GM18867 (cell line): Measurements from ENCODE around the gene CCDC66.
A peak's percentile ranks its signal among the peaks of the same experiment; 100 is the strongest.
"Not testable (repeated sequence)": the region's sequence is repeated elsewhere in the genome, so short reads cannot be mapped to it uniquely, and the experiment has no call there.

ENCODE experiments used
- ATAC-seq: cut with Tn5 transposase; IDR thresholded peaks from one replicate; pipeline ENCODE4 v1.9.1; 2021; ENCODE audit warnings: mild to moderate bottlenecking, moderate library complexity; ENCODE audit not compliant: unreplicated experiment

The CCDC66 gene

DNA sequence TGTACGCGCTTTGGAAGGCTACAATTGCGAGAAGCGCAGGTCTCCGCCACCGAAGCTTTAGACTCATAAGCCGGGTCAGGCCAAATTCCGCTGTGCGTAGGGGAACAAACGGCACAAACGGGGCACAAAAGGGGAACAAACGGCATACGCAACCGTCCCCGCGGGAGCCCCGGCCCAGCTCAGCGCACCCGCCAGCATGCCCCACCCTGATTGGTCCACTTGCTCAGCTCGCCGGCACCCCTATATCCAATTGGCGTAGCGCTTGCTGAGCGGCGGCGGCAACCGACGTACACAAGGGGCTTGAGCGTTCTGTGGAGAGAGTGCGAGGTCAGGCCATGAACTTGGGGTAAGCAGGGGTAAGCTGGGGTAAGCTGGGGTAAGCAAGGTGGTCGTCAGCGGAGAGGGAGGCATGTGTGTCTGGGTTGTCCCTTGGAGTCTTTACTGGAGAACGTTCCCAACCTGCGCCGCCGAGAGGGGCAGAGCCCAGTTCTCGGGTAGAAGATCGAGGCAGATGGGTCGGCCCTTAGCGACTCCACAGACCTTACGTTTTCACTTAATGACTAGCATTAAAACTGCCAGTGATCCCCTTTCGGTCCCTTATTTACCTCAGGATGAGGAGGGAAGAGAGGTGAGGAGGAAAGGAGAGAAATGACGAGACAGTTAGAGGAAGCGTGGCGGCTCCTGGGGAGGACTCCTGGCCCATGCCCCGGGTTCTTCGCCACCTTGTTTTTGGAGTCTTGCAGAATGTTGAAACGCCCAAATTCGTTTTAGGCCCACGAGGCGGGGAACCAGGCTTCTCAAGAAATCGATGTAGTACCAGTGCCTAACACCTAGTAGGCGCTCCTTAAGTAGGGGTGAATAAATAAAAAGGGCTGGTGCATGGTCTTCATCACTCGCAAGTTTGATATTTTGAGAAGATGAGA, at the start of gene CCDC66:
Gene CCDC66, plus strand, starts transcription at position 268 of the 923 bp plus-strand sequence. Its CDS starts 68 bp downstream, at position 336.
- ATAC-seq: peak; percentile 99

DNA sequence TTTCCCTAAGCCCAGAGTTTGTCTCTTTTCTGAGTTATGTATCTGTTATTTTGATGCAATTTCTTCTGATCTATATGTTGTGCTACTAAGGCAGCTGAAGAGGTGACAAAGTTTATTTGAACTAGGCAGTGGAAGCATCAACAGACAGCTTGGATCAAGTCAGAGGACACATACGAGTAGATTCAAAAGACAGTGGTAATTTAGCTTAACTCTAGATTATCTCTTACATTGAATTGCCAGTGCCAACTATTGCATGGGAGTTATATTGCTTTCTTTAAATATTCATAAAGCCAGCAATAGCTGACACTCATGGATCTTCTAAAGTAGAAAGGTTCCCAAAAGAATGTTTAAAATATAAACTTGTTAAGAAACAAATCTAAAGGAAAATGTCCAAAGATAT, 37.3 kb upstream of the CCDC66 start:
- ATAC-seq: no peak

DNA sequence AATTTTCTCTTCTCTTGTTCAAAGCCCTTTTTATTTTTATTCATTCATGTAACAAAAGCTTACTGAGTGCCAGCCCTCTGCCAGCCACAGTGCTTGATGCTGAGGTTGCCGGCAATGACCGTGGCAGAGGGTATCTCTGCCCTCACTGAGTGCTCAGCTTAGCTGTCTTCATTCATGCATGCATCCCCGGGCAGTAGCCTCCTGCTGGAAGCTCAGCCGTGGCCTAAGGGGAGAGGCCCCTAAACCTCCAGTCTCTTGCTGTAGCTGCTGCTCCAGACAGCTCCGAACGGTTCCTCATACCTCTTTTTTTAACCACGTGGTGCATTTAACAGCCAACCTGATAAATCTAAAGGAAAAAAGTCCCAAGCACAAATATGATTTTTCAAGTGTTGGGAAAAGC, 34.6 kb upstream of the CCDC66 start:
- ATAC-seq: no peak

DNA sequence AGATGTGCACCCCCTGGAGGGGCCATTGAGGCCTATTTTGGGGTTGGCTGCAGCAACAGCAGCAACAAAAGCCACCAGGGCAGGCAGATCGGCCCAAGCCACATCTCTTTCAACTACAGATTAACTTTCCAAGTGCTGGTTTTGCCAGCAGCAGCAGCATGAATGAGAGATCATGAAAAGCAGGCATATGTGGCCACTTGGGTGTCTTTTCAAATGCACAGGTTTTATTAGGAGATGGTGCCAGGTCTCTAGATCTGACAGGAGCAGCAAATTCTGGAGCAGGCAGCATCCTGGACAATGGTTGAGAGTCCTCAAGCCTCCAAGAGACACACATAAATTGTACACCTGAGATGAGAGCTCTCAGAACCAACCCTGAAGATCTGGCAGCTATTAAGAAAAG, 31.7 kb upstream of the CCDC66 start:
- ATAC-seq: no peak

DNA sequence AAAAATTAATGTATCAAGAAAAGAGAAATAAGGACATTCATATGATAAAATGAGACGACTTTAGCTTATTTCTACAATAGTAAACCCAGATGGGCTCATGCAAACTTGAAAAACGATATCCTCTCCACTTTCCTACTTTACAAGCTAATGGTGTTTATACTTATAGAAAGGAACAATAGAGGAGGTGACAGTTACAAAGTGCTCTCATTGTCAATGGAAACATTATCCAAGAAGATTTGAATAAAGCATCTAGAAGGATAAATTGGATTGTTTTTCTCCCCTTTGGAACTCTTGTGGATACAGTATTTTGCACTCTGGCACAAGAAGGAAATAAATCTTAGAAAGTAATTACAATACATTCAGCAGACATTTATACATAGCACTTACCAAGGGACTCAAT, 20.2 kb upstream of the CCDC66 start:
- no peak for ATAC-seq

DNA sequence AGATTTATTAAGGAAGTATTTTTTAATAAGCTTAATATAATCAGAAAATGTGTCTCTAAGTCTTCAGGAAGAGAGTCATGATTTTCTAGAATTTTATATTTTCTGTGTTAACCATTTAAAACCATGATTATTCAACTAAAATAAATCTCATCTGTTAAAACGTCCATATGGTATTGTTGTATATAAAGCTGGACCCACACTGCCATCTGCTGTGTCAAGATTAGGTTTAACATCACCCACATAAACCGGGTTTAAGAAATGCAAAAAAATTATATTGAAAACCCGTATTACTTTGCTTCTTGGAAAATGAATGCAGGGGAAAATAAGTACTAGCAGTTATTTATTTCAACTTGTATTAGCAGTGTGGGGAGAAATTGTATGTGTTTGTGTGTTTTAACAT, 9.5 kb upstream of the CCDC66 start:
- ATAC-seq: no peak

DNA sequence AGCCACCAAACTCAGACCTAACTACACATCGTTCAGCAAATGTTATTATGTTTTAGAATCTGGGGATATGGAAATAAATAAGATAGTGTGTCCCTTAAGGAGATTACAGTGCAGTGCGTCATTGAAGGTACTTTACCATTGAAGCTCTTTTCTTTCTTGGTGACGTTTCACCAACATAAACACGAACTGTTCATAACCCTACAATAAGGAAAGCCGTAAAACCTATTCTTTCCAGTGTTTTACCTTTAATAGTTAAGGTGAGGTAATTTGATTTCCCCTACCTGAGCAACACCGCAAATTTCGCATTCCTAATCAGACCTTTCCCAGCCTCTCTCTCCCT, 826 bp downstream of the CCDC66 start:
- ATAC-seq: peak; percentile 18

DNA sequence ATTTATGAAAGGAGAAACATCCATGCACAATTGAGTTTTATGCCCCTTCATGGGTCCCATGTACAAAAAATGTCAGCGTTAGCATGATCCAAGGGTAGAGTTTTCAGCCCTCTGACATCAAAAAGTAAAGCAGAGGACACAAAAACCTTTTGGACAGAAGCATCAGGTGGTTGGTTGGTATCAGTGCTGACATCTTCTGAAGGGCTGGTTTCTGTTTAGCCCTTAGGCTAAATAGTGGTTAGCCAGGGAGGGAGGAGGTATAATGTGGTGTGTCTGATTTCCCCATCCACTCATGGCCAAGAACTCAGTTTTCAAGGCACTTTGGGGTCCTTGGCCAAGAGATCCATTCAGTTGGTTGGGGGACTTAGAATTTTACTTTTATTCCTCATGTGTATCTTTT, 16.5 kb downstream of the CCDC66 start:
- ATAC-seq: no peak

DNA sequence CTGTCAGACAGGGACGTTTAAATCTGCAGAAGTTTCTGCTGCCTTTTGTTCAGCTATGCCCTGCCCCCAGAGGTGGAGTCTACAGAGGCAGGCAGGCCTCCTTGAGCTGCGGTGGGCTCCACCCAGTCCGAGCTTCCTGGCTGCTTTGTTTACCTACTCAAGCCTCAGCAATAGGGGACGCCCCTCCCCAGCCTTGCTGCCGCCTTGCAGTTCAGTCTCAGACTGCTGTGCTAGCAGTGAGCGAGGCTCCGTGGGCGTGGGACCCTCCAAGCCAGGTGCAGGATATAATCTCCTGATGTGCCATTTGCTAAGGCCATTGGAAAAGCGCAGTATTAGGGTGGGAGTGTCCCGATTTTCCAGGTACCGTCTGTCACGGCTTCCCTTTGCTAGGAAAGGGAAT, 25.0 kb downstream of the CCDC66 start:
- not testable (repeated sequence) for ATAC-seq

DNA sequence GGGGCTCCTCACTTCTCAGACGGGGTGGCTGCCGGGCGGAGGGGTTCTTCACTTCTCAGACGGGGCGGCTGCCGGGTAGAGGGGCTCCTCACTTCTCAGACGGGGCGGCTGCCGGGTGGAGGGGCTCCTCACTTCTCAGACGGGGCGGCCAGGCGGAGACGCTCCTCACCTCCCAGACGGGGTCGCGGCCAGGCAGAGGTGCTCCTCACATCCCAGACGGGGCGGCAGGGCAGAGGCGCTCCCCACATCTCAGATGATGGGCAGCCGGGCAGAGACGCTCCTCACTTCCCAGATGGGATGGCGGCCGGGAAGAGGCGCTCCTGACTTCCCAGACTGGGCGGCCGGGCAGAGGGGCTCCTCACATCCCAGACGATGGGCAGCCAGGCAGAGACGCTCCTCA, 27.3 kb downstream of the CCDC66 start:
- not testable (repeated sequence) for ATAC-seq

DNA sequence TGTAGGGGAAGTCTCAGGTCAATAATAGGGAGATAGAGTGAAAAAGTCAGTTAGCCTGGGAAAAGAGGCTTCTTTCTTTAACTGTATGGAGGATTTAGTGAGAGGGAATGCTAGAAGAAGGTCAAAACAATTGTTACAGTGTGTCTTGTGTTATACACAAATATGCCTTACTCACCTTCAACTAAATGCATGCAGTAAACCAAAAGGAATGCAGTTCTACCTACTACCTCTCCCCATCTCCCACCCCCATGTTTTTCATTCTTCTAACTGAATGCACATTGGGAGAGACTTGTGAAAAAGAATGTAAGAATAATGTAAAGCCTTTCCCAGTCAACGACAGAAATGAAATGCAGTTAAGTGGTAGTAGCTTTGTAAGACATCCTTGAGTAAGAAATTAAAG, 33.8 kb downstream of the CCDC66 start:
- no peak for ATAC-seq

DNA sequence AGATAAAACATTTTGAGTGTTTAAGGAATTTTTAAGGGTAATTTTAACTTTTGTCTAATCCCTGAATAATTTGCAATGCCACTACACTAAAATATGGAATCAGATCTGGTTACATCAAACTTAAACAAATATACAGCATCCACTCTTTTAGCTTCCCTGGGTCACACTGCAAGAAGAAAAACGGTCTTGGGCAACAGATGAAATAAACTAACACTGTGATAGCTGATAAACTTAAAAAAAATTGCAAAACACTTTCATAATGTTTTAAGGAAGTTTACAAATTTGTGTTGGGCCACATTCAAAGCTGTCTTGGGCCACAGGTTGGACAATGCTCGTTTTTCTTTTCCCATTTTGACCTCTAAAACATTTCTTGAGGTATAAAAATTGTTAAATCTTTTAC, 34.3 kb downstream of the CCDC66 start:
- no peak for ATAC-seq

DNA sequence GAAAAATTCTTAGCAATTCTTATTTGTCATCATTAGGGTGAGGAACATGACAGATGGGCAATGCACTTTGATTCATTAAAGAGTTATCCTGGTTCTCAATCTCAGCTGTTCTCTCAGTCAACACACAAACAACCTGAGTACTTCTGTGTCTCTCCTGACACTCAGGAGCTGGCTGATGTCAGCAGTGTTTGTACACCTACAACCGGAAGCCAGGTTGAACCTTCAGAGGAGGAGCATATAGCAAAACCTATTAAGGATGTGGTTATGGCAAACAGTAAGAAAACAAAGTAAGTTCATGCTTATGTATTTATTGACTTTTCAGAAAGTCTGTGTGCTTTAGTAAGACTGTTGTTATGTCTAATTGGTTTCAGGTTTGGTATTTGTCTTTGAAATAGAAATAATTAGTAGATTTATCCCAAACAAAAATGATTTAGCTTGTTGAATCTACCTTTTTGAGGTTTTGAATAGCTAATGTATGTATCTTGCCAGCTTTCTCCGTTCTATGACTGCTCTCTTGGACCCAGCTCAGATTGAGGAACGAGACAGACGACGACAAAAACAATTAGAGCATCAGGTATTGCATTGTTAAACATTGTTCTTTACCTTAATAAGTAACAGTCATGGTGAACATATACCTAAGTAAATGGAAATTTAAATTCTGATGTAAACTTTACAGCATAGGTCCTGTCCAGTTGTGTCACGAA, 36.6 kb downstream of the CCDC66 start:
- no peak for ATAC-seq

DNA sequence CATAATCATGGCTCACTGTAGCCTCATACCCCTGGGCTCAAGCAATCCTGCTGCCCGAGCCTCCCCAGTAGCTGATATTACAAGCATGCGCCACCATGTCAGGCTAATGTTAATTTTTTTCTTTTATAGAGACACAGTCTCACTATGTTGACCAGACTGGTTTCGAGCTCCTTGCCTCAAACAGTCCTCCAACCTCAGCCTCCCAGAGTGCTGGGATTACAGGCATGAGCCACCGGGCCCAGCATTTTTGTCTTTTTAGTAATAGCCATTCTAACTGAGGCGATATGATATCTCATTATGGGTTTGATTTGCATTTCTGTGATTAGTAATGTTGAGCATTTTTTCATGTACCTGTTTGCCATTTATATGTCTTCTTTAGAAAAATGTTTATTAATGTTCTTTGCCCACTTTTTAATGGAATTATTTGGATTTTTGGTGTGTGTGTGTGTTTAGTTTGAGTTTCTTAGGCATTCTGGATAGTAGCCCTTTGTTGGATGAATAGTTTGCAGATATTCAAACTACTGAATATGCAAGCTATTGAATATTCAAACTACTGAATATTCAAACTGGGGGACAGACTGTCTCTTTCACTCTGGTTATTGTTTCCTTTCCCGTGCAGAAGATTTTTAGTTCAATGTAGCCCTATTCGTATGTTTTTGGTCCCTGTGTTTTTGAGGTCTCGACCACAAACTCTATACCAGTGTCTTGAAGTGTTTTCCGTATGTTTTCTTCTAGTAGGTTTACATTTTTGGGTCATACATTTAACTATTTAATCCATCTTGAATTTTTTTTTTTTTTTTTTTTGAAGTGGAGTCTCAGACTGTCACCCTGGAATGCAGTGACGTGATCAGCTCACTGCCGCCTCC, 39.2 kb downstream of the CCDC66 start:
- ATAC-seq: no peak

DNA sequence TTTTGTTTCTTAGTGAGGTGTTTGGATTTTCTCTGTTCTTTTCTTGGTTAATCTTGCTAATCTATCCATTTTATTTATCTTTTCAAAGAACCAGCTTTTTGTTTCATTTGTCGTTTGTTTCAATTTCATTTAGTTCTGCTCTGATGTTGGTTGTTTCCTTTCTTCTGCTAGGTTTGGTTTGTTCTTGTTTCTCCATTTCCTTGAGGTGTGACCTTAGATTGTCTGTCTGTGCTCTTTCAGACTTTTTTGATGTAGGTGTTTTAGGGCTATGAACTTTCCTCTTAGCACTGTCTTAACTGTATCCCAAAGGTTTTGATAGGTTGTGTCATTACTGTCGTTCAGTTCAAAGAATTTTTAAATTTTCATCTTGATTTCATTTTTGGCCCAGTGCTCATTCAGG, 51.5 kb downstream of the CCDC66 start:
- not testable (repeated sequence) for ATAC-seq

DNA sequence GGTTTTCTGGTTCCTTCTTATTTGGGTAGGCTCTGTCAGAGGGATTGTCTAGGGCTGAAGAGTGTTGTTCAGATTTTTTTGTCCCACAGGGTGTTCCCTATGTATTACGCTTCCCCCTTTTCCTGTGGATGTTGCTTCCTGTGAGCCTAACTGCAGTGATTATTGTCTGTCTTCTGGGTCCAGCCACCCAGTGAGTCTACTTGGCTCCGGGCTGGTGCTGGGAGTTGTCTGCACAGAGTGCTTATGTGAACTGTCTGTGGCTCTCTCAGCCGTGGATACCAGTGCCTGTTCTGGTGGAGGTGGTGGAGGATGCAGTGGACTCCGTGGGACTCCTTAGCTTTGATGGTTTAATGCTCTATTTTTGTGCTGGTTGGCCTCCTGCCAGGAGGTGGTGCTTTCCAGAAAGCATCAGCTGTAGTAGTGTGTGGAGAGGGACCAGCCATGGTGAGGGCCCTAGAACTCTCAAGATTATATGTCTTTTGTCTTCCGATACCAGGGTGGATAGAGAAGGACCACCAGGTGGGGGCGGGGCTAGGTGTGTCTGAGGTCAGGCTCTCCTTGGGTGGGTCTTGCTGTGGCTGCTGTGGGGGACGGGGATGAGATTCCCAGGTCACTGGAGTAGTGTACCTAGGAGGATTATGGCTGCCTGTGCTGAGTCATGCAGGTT, 53.8 kb downstream of the CCDC66 start:
- no peak for ATAC-seq

DNA sequence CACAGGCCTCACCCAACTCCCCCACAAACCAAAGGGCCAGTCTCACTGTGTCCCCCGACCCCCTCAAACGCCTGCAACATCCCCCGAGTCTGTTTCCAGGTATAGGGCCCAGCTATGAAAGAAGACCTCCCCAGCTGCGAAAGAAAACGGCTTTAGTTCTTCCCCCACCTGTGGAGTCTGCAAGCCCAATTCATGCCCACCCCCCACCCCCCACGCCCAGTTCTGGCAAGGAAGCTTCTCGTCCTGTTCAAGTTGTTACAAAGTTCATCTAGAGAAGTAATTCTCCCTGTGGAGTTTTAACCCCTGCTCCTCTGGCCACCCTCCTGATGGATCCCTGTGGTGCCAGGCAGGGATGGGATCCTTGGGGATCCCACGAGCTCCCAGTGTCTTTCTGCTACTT, 54.4 kb downstream of the CCDC66 start:
- ATAC-seq: no peak

DNA sequence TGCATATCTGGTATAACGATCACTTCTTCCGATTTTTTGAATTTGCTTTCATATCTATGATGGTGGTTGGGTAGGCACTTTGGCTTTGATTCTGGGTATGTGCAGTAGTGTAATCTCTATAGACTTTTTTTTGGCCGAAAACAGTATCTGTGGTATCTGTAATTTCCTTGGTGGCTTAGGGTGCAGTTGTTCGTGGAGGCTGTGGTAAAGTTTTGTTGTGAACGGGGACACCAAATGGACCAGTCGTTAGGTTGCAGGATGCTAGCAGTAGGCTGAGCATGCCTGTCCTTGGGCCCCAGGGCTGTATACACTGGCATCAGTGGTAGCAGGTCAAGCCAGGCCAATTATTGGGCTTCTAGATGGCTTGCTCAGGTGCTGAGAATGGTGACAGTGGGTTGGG, 55.2 kb downstream of the CCDC66 start:
- ATAC-seq: no peak

DNA sequence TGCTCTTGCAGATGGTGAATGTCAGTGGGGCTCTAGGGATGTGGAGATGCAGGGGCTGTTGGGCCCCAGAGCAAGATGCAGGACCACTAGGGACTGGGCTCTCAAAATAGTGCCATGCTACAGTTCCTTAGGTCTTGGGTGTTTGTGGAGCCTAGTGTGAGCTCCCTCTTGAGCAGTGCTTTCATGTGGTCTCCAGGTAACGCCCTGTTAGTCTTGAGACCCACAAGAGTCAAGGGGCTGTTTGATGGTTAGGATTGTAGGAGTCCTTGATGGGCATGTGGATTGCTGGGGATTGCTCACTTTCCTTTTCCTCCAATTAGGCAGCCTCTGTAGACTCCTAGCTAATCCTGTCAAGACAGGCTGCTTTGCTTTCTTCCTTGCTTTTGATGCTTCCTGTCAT, 56.0 kb downstream of the CCDC66 start:
- no peak for ATAC-seq

DNA sequence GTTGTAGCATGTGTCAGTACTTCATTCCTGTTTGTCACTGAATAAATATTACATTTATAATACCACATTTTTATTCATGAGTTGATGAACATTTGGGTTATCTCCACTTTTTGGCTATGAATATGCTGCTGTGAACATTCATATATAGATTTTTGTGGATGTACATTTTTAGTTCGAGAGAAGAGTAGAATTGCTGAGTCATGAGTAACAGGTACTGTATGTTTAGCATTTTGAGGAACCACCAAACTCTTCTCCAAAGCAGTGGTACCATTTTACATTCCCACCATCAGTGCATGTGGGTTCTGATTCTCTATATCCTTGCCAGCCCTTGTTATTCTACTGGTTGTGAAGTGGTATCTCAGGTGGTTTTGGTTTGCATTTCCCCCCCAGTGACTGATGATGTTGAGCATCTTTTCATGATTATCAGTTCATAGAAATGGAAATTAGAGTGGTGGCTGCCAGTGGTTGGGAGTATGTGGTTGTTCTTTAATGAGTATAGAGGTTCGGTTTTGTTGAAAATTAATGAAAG, 59.6 kb downstream of the CCDC66 start:
- ATAC-seq: no peak

DNA sequence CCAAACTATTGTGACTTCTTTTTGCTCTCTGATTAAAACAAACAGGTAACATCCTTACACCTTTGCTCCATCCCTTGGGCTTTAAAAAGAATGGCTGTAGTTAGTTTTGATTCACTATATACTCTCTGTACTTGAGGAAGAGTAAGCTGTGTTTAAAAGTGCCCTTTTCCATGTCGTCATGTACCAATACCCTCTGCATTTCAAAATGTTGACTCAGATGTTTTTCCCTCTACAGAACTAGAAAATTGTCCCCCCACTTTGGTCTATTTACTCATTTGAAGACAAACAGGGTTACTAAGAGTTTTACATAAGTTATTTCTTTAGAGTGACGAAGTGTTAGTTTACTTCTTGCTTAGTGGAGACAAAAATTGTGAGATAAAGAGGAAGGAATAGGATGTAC, 63.4 kb downstream of the CCDC66 start:
- ATAC-seq: no peak
